RWPE2 (cell line): ENCODE results near the gene RPS19BP1.

Experiments
- ATAC-seq: fragments of 200-7000 bp; cut with Tn5 transposase; 3 replicates; pipeline ENCODE4 v1.9.1; 2021; ENCODE audit warnings: low read depth
- DNase-seq: peaks from one replicate; pipeline ENCODE4 v3.0.0-alpha.2; 2020; ENCODE audit warnings: low spot score
- H3K27ac ChIP-seq: fragments of 450-650 bp; 2 replicates; pipeline ENCODE4 v1.5.1; 2017; ENCODE audit warnings: mild to moderate bottlenecking; ENCODE audit not compliant: poor library complexity, severe bottlenecking
- H3K27me3 ChIP-seq: fragments of 250-450 bp; sonication (Bioruptor Pico); 2 replicates; pipeline ENCODE4 v1.5.1; 2021; ENCODE audit warnings: mild to moderate bottlenecking, moderate library complexity; ENCODE audit not compliant: insufficient read depth, poor library complexity, severe bottlenecking
- H3K36me3 ChIP-seq: fragments of 250-450 bp; sonication (Bioruptor Pico); 2 replicates; pipeline ENCODE4 v1.5.1; 2020; ENCODE audit warnings: low read depth, mild to moderate bottlenecking, moderate library complexity
- H3K4me1 ChIP-seq: fragments of 250-450 bp; sonication (Bioruptor Pico); 2 replicates; pipeline ENCODE4 v1.5.1; 2021; ENCODE audit warnings: mild to moderate bottlenecking, moderate library complexity; ENCODE audit not compliant: insufficient read depth, poor library complexity, severe bottlenecking
- H3K4me3 ChIP-seq: fragments of 250-450 bp; sonication (Bioruptor Pico); 2 replicates; pipeline ENCODE4 v1.5.1; 2021; ENCODE audit warnings: mild to moderate bottlenecking, moderate library complexity; ENCODE audit not compliant: severe bottlenecking
- H3K9me3 ChIP-seq: fragments of 250-450 bp; sonication (Bioruptor Pico); 2 replicates; pipeline ENCODE4 v1.5.1; 2021; ENCODE audit warnings: mild to moderate bottlenecking, moderate library complexity; ENCODE audit not compliant: severe bottlenecking
- TF ChIP-seq, protein P1 (sequence below): fragments of 450-650 bp; IDR thresholded peaks from one replicate; pipeline ENCODE4 v1.5.1; 2017; ENCODE audit warnings: mild to moderate bottlenecking, moderate library complexity; ENCODE audit not compliant: poor library complexity, severe bottlenecking

Gene RPS19BP1

DNA sequence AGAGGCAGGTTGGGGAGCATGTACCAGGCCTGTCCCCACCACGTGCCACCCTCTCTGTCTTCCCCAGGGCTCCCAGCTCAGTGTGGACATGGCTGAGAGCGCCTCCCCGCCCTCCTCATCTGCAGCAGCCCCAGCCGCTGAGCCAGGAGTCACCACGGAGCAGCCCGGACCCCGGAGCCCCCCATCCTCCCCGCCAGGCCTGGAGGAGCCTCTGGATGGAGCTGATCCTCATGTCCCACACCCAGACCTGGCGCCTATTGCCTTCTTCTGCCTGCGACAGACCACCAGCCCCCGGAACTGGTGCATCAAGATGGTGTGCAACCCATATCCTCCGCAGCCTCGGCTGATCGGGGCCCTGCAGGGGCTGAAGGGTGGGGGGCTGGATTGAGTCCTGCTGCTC is 38.1 kb upstream of the RPS19BP1 start, which contains the start of gene CACNA1I:
Gene CACNA1I, plus strand, starts transcription at position 89 of the 400 bp plus-strand sequence. Its CDS starts 0 bp downstream, at position 89.
- no peak within 1 kb of the TSS for H3K4me3 ChIP-seq
- DNase-seq (no peak), ATAC-seq (no peak)
- peaks cover 13% of the 10 kb centered on the region for H3K4me1 ChIP-seq
- no peak within 1 kb of the TSS for H3K27ac ChIP-seq
- no peaks in the 10 kb centered on the region for H3K9me3 ChIP-seq
- no peaks in the 10 kb centered on the region for H3K36me3 ChIP-seq
- TF ChIP-seq, protein P1, sequence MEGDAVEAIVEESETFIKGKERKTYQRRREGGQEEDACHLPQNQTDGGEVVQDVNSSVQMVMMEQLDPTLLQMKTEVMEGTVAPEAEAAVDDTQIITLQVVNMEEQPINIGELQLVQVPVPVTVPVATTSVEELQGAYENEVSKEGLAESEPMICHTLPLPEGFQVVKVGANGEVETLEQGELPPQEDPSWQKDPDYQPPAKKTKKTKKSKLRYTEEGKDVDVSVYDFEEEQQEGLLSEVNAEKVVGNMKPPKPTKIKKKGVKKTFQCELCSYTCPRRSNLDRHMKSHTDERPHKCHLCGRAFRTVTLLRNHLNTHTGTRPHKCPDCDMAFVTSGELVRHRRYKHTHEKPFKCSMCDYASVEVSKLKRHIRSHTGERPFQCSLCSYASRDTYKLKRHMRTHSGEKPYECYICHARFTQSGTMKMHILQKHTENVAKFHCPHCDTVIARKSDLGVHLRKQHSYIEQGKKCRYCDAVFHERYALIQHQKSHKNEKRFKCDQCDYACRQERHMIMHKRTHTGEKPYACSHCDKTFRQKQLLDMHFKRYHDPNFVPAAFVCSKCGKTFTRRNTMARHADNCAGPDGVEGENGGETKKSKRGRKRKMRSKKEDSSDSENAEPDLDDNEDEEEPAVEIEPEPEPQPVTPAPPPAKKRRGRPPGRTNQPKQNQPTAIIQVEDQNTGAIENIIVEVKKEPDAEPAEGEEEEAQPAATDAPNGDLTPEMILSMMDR = no peak
- no peaks in the 10 kb centered on the region for H3K27me3 ChIP-seq

GRCh38 chr22:39570226-39570625 is 37.7 kb upstream of the RPS19BP1 start:
- DNase-seq (no peak), ATAC-seq (no peak)
- Histone ChIP-seq H3K4me3 (no peak overlapping the region), H3K9me3 (no peaks in the 10 kb centered on the region), H3K27me3 (no peaks in the 10 kb centered on the region), H3K4me1 (peaks cover 13% of the 10 kb centered on the region), H3K36me3 (no peaks in the 10 kb centered on the region), H3K27ac (no peak overlapping the region)
- TF ChIP-seq, protein P1 = no peak

DNA sequence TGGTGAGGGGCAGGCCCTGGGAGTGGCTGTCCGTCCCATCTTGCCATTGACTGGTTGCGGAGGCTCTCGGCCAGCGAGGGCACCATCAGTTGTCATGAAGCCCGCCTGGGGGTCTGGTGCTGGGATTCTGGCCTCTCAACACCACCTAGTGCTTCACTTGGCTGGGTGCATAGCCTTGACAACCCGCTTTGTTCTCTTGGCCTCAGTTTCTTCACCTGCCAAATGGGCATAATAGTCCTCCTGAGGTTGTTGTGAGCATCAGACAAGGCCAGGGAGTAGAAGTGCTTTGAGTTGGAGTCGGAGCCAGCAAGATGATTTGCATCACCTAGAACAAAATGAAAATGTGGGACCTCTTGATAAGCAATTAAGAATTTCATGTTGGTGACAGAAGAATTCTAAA is 36.5 kb upstream of the RPS19BP1 start:
- Histone ChIP-seq H3K36me3 (no peaks in the 10 kb centered on the region), H3K27me3 (no peaks in the 10 kb centered on the region), H3K4me1 (peaks cover 4% of the 10 kb centered on the region), H3K9me3 (no peaks in the 10 kb centered on the region), H3K27ac (no peak overlapping the region), H3K4me3 (no peak overlapping the region)
- TF ChIP-seq, protein P1 = no peak
- ATAC-seq = no peak
- DNase-seq = no peak

- DNase-seq (no peak), ATAC-seq (no peak)
- no peaks in the 10 kb centered on the region for H3K36me3 ChIP-seq
- no peak overlapping the region for H3K4me3 ChIP-seq
- no peak overlapping the region for H3K27ac ChIP-seq
- no peaks in the 10 kb centered on the region for H3K9me3 ChIP-seq
- H3K27me3 ChIP-seq = no peaks in the 10 kb centered on the region
- TF ChIP-seq, protein P1 = no peak
- peaks cover 4% of the 10 kb centered on the region for H3K4me1 ChIP-seq
Measured at GRCh38 chr22:39568278-39568981, 35.9 kb upstream of the RPS19BP1 start.

DNA sequence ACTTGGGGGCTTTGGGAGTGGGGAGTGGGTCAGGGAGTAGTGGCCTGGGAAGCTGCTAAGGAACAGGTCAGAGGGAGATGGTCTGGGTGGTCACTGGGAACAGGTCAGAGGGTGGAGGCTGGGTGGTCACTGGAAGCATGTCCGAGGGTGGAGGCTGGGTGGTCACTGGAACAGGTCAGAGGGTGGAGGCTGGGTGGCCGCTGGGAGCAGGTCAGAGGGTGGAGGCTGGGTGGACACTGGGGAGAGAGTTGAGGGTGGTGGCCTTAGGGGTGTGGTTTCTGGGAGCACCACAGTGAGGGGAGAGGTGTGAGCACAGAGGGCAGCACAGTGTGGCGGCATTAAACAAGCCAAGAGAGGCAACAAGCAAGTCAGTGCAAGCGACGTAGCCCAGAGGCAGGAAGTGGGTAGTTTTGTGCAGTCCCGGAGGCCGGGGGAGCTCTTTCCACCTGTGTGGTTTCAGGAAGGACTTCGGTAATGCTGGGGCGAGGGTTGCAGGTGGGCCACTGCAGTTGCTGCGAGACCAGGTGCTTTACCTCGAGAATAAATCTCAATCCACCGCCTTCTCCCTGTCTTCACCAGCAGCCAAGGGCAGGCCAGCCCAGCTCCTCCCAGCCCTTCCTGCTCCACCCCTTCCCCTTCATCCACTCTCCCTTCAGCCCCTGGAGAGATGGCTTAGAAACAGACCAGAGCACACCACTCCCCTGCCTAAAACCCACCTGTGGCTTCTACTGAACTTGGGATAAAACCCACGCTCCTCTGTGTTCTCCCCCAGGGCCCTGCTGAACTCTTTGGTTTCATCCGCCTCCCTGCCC is 34.8 kb upstream of the RPS19BP1 start:
- H3K9me3 ChIP-seq = no peaks in the 10 kb centered on the region
- H3K27me3 ChIP-seq = no peaks in the 10 kb centered on the region
- H3K4me1 ChIP-seq = peaks cover 4% of the 10 kb centered on the region
- DNase-seq = no peak
- no peaks in the 10 kb centered on the region for H3K36me3 ChIP-seq
- no peak overlapping the region for H3K27ac ChIP-seq
- TF ChIP-seq, protein P1 = no peak
- peak; percentile 80 for ATAC-seq
- no peak overlapping the region for H3K4me3 ChIP-seq
